Fibroblast of lung (primary cell): ENCODE data around the gene CLTA. TPM values are rescaled to one million over a fixed set of nuclear protein-coding genes. Genes with fewer than 3 reads are reported as not detected.

Experiments
- DNase-seq, 2 donors: peaks; one replicate each; pipeline versions ENCODE4 v3.0.0 to v3.0.0-alpha.2; 2010; ENCODE audit warnings: low read depth in 2 of 2
- H2AFZ ChIP-seq: 2 replicates; pipeline ENCODE4 v1.5.1; 2012; ENCODE audit warnings: low read length, control low read depth, inconsistent platforms
- H3K27ac ChIP-seq: 2 replicates; pipeline ENCODE4 v1.5.1; 2011; ENCODE audit warnings: low read length, control low read depth; ENCODE audit not compliant: insufficient read depth
- H3K27me3 ChIP-seq: 2 replicates; pipeline ENCODE4 v1.5.1; 2011; ENCODE audit warnings: mild to moderate bottlenecking, low read length; ENCODE audit not compliant: control insufficient read depth, insufficient read depth
- H3K36me3 ChIP-seq: 2 replicates; pipeline ENCODE4 v1.5.1; 2011; ENCODE audit warnings: low read length; ENCODE audit not compliant: control insufficient read depth, insufficient read depth
- H3K4me1 ChIP-seq: 2 replicates; pipeline ENCODE4 v1.5.1; 2011; ENCODE audit warnings: low read length; ENCODE audit not compliant: control insufficient read depth, insufficient read depth; ENCODE audit errors: extremely low read depth
- H3K4me2 ChIP-seq: 2 replicates; pipeline ENCODE4 v1.5.1; 2011; ENCODE audit warnings: low read length, control low read depth; ENCODE audit not compliant: insufficient read depth; ENCODE audit errors: extremely low read depth
- H3K4me3 ChIP-seq, 4 experiments: fragments of 200-600 bp in 1 of 4; sonication (generic) in 1 of 4; replicated peaks in 1 of 4; 2 replicates each; pipeline ENCODE4 v1.5.1; 2011 to 2016; ENCODE audit warnings: low read length in 4 of 4, low read depth in 3 of 4, mild to moderate bottlenecking in 3 of 4, control low read depth in 2 of 4, inconsistent platforms in 1 of 4, mixed read lengths in 1 of 4; ENCODE audit not compliant: insufficient read depth in 1 of 4; ENCODE audit errors: control extremely low read depth in 1 of 4
- H3K79me2 ChIP-seq: 2 replicates; pipeline ENCODE4 v1.5.1; 2012; ENCODE audit warnings: mild to moderate bottlenecking, low read length, inconsistent platforms; ENCODE audit not compliant: control insufficient read depth, insufficient read depth
- H3K9ac ChIP-seq: 2 replicates; pipeline ENCODE4 v1.5.1; 2011; ENCODE audit warnings: mild to moderate bottlenecking, low read length, control low read depth; ENCODE audit not compliant: insufficient read depth
- H3K9me3 ChIP-seq: 2 replicates; pipeline ENCODE4 v1.5.1; 2012; ENCODE audit warnings: low read depth, low read length; ENCODE audit not compliant: control insufficient read depth, insufficient read depth
- H4K20me1 ChIP-seq: 2 replicates; pipeline ENCODE4 v1.5.1; 2011; ENCODE audit warnings: low read length; ENCODE audit not compliant: control insufficient read depth, insufficient read depth; ENCODE audit errors: extremely low read depth
- CTCF ChIP-seq, 2 donors: IDR thresholded peaks in 1 of 2; conservative IDR thresholded peaks in 1 of 2; 1 replicate in 1 of 2; 2 replicates in 1 of 2; pipeline ENCODE4 v1.5.1; 2011 to 2012; ENCODE audit warnings: low read length in 2 of 2, control low read depth in 1 of 2, inconsistent platforms in 1 of 2, low read depth in 1 of 2, mild to moderate bottlenecking in 1 of 2
- EZH2 ChIP-seq: IDR thresholded peaks from 2 replicates; pipeline ENCODE4 v1.5.1; 2012; ENCODE audit warnings: low read length, control low read depth, mild to moderate bottlenecking; ENCODE audit errors: missing control alignments
- polyA plus RNA-seq, 2 donors: library from polyadenylated mRNA; depleted of rRNA in 1 of 2; stranded (reverse) in 1 of 2; unstranded in 1 of 2; fragments of >200 nt; gene quantifications; 2 replicates each; pipeline ENCODE4 v1.2.1, GENCODE V29; 2011 to 2012; ENCODE audit warnings: missing spikeins in 1 of 2
- total RNA-seq: library from RNA; depleted of rRNA; stranded (reverse); fragments of >200 nt; gene quantifications from 2 replicates; pipeline ENCODE4 v1.2.1, GENCODE V29; 2014

CLTA gene
- total and polyA plus RNA-seq, 2 donors (not counting 1 experiment from before 2014, with no cell fraction given), result 238 to 341 TPM

GRCh38 chr9:36170531-36170930, 20.2 kb upstream of the CLTA start:
- H3K4me2 ChIP-seq, result no peak overlapping the region
- H3K4me1 ChIP-seq, result no peaks in the 10 kb centered on the region
- H3K27ac ChIP-seq, result no peak overlapping the region
- no peak overlapping the region for H3K9ac ChIP-seq
- no peak overlapping the region for H3K4me3 ChIP-seq
- no peaks in the 10 kb centered on the region for H3K9me3 ChIP-seq
- no peak for DNase-seq
- H2AFZ ChIP-seq, result no peak overlapping the region
- no peaks in the 10 kb centered on the region for H3K36me3 ChIP-seq
- no peaks in the 10 kb centered on the region for H3K27me3 ChIP-seq
- TF ChIP-seq CTCF (conservative IDR thresholded peaks at IDR 0.05 in 1 of 2, IDR thresholded peaks at IDR 0.05 in 1 of 2; ENCODE audit: low read depth in 1 of 2, low read length in 2 of 2) (no peak), EZH2 (no peak)
- H3K79me2 ChIP-seq, result no peaks in the 10 kb centered on the region
- no peaks in the 10 kb centered on the region for H4K20me1 ChIP-seq

- no peak for TF ChIP-seq EZH2
- TF ChIP-seq CTCF (conservative IDR thresholded peaks at IDR 0.05 in 1 of 2, IDR thresholded peaks at IDR 0.05 in 1 of 2; ENCODE audit: low read depth in 1 of 2, low read length in 2 of 2), result no peak
- no peak overlapping the region for H2AFZ ChIP-seq
- H4K20me1 ChIP-seq, result no peaks in the 10 kb centered on the region
- no peak overlapping the region for H3K4me2 ChIP-seq
- no peak for DNase-seq
- no peaks in the 10 kb centered on the region for H3K9me3 ChIP-seq
- H3K9ac ChIP-seq, result no peak overlapping the region
- no peak overlapping the region for H3K4me3 ChIP-seq
- no peaks in the 10 kb centered on the region for H3K4me1 ChIP-seq
- no peaks in the 10 kb centered on the region for H3K36me3 ChIP-seq
- H3K27ac ChIP-seq, result no peak overlapping the region
- H3K27me3 ChIP-seq, result no peaks in the 10 kb centered on the region
- H3K79me2 ChIP-seq, result no peaks in the 10 kb centered on the region
These were observed 16.9 kb upstream of the CLTA start for GRCh38 chr9:36173861-36174260.

- TF ChIP-seq EZH2 (no peak), CTCF (conservative IDR thresholded peaks at IDR 0.05 in 1 of 2, IDR thresholded peaks at IDR 0.05 in 1 of 2; ENCODE audit: low read depth in 1 of 2, low read length in 2 of 2) (no peak)
- no peaks in the 10 kb centered on the region for H4K20me1 ChIP-seq
- no peaks in the 10 kb centered on the region for H3K79me2 ChIP-seq
- H3K9ac ChIP-seq, result no peak overlapping the region
- H3K4me2 ChIP-seq, result no peak overlapping the region
- no peak overlapping the region for H2AFZ ChIP-seq
- H3K4me3 ChIP-seq, result no peak overlapping the region
- no peaks in the 10 kb centered on the region for H3K9me3 ChIP-seq
- no peaks in the 10 kb centered on the region for H3K27me3 ChIP-seq
- H3K36me3 ChIP-seq, result no peaks in the 10 kb centered on the region
- no peak overlapping the region for H3K27ac ChIP-seq
- no peak for DNase-seq
- H3K4me1 ChIP-seq, result no peaks in the 10 kb centered on the region
These were observed 16.4 kb upstream of the CLTA start for GRCh38 chr9:36174271-36174670.
